Measurements from ENCODE around the gene RUFY4.

RUFY4 gene

DNA sequence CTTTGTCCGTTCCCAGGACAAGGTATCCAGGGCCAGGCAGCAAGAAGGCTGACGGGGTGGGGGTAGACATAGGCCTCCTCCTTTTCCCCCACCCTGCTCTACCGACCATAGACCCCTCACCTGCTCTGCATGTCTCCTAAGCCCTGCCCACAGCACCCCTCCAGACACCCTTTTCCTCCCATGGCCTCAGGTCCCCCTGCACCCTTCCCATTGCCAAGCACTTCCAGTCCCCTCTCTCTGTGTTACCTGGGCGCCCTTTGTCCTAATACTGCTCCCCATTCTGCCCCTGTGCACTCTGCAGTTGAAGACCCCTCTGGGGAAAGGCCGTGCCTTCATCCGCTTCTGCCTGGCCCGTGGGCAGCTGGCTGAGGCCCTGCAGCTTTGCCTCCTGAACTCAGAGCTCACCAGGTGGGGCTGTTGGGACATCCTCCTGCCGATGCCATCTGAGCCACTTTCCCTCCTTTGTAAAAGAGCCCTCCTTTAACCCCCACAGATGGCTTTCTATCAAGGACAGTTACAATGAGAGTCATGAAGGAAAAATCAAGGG, 3.5 kb downstream of the RUFY4 start:
- Histone ChIP-seq H3K4me1 (ENCODE audit: control insufficient read depth in 1 of 2, insufficient read depth in 2 of 2, low read length in 2 of 2) (peaks cover 0 to 11% of the 10 kb centered on the region in 2 donors), H3K36me3 (ENCODE audit: control insufficient read depth in 1 of 2, insufficient read depth in 2 of 2, low read length in 2 of 2) (no peaks in the 10 kb centered on the region), H3K4me3 (ENCODE audit: low read depth in 1 of 2, low read length in 2 of 2) (no peak overlapping the region)

DNA sequence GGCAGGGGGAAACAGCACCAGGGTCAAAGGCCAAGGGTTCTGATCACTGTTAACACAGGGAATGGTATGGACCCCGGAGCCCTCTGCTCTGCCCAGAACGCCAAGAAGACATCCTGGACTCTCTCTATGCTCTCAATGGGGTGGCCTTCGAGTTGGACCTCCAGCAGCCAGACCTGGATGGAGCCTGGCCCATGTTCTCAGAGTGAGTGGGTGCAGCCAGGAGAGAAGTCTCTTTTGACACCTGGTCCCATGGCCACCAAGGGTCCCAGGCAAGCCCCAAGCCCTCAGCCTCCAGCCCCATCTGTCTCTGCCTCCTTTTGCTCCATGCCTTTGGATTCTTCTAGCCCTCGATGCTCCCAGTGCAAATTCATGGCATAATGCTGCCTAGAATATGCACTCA, 4.1 kb downstream of the RUFY4 start:
- no peaks in the 10 kb centered on the region for H3K36me3 ChIP-seq (ENCODE audit: control insufficient read depth in 1 of 2, insufficient read depth in 2 of 2, low read length in 2 of 2)
- H3K27me3 ChIP-seq (ENCODE audit: control insufficient read depth in 1 of 2, insufficient read depth in 2 of 2, low read length in 2 of 2) = peaks cover 0 to 4% of the 10 kb centered on the region in 2 donors
- peaks cover 0 to 11% of the 10 kb centered on the region in 2 donors for H3K4me1 ChIP-seq (ENCODE audit: control insufficient read depth in 1 of 2, insufficient read depth in 2 of 2, low read length in 2 of 2)
- no peak overlapping the region for H3K4me3 ChIP-seq (ENCODE audit: low read depth in 1 of 2, low read length in 2 of 2)
- no peak overlapping the region for H3K9ac ChIP-seq (ENCODE audit: low read depth in 1 of 2, low read length in 2 of 2)
- no peak overlapping the region for H3K27ac ChIP-seq (ENCODE audit: low read depth, low read length)
- no peaks in the 10 kb centered on the region for H3K9me3 ChIP-seq (ENCODE audit: control insufficient read depth in 1 of 2, low read length in 2 of 2)

More for the DNA sequence above, 3.5 kb downstream of the RUFY4 start:
- Histone ChIP-seq H3K27me3 (ENCODE audit: control insufficient read depth in 1 of 2, insufficient read depth in 2 of 2, low read length in 2 of 2) (peaks cover 0 to 9% of the 10 kb centered on the region in 2 donors), H3K9me3 (ENCODE audit: control insufficient read depth in 1 of 2, low read length in 2 of 2) (no peaks in the 10 kb centered on the region), H3K27ac (ENCODE audit: low read depth, low read length) (no peak overlapping the region), H3K9ac (ENCODE audit: low read depth in 1 of 2, low read length in 2 of 2) (no peak overlapping the region)

DNA sequence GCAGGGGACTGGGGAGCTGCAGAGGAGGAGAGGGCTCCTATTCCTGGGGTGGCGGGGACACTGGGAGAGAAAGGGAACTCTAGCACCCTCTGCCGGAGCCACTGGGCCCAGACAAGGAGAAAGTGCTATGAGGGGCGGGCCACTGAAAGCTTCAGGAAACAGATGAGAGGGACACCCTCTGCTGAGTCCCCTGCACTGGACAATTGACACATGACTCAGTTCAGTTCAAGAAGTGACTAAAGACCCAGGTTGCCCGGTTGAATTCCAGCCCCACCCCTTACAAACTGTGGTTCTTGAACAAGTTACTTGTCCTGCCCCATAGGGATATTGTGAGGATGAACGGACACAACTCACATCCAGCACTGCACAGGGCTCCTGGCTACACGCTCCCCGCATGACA, 5.0 kb downstream of the RUFY4 start:
- Histone ChIP-seq H3K27me3 (ENCODE audit: control insufficient read depth in 1 of 2, insufficient read depth in 2 of 2, low read length in 2 of 2) (no peaks in the 10 kb centered on the region), H3K4me3 (ENCODE audit: low read depth in 1 of 2, low read length in 2 of 2) (no peak overlapping the region), H3K9ac (ENCODE audit: low read depth in 1 of 2, low read length in 2 of 2) (no peak overlapping the region), H3K9me3 (ENCODE audit: control insufficient read depth in 1 of 2, low read length in 2 of 2) (no peaks in the 10 kb centered on the region), H3K27ac (ENCODE audit: low read depth, low read length) (no peak overlapping the region), H3K4me1 (ENCODE audit: control insufficient read depth in 1 of 2, insufficient read depth in 2 of 2, low read length in 2 of 2) (peaks cover 0 to 4% of the 10 kb centered on the region in 2 donors), H3K36me3 (ENCODE audit: control insufficient read depth in 1 of 2, insufficient read depth in 2 of 2, low read length in 2 of 2) (no peaks in the 10 kb centered on the region)

DNA sequence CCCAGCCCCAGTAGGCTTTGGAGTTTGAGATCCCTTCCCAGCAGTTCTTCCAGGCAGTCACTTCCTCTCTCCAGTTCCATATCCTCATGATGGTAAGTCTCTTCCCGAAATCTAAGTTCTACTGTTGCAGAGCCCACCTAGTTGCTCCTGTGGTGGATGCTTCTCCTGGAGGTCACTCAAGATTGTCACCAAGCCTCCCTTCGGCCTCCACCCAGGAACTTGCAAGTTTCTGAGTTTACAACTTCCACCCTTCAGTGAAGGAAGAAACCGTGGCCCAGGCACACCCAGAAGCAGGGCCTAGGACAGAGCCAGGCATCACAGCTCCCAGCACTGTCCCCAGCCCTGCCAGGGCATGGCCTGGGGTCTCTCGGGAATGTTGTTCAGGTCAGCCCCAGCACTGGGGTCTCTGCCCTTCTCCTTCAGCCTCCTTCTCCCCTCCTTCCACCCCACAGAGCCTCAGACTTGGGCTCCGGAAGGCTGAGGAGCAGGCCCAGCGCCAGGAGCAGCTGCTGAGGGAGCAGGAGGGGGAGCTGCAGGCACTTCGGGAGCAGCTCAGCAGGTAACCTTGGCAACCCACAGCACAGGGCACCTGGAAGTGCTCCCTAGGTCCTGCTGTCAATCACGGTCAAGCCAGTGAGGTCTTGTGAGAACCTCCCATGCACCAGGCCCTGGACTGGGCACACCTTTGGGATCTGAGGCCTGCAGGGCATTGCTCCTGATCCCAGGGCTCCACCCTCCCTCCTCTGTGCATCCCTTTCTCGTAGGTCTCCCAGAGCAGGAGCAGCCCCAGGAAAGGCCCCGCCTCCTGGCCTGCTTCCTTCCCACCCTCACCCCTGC, 7.1 kb downstream of the RUFY4 start:
- Histone ChIP-seq H3K27me3 (ENCODE audit: control insufficient read depth in 1 of 2, insufficient read depth in 2 of 2, low read length in 2 of 2) (no peaks in the 10 kb centered on the region), H3K4me1 (ENCODE audit: control insufficient read depth in 1 of 2, insufficient read depth in 2 of 2, low read length in 2 of 2) (no peaks in the 10 kb centered on the region), H3K36me3 (ENCODE audit: control insufficient read depth in 1 of 2, insufficient read depth in 2 of 2, low read length in 2 of 2) (no peaks in the 10 kb centered on the region), H3K4me3 (ENCODE audit: low read depth in 1 of 2, low read length in 2 of 2) (no peak overlapping the region), H3K27ac (ENCODE audit: low read depth, low read length) (no peak overlapping the region), H3K9ac (ENCODE audit: low read depth in 1 of 2, low read length in 2 of 2) (no peak overlapping the region), H3K9me3 (ENCODE audit: control insufficient read depth in 1 of 2, low read length in 2 of 2) (no peaks in the 10 kb centered on the region)

DNA sequence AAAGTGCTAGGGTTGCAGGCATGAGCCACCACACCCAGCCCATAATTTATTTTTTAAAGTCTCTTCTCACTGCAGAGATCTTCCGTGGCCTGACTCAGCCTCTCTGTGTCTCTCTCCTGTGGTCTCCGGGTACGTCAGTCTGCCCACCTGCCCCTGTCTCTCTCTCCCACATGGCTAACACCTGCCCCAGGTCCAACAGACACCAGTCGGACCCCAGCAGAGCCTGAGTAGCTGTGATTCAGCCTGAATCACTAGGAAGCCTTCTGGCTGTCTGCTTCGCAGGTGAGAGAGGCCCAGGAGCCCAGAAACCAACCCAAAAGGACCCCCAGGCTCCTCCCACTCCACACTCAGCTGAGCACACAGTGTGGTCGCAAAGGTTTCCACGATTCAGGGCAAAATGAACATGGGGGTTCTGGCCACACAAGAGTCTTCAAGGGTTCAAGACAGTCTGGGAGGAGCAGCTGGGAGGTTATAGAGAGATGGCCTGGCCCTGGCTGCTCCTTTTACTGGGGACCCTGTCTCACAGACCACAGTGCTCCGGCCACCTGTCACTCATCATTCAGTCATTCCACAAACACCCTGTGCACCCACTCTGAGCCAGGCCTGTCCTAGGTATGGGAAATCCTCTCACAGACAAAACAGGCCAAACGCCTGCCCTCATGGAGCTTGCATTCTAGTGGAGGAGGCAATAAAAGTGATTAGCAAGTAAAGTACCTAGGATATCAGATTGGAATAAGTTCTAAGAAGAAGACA, 8.6 kb downstream of the RUFY4 start:
- Histone ChIP-seq H3K4me1 (ENCODE audit: control insufficient read depth in 1 of 2, insufficient read depth in 2 of 2, low read length in 2 of 2) (no peaks in the 10 kb centered on the region), H3K9me3 (ENCODE audit: control insufficient read depth in 1 of 2, low read length in 2 of 2) (no peaks in the 10 kb centered on the region), H3K36me3 (ENCODE audit: control insufficient read depth in 1 of 2, insufficient read depth in 2 of 2, low read length in 2 of 2) (no peaks in the 10 kb centered on the region), H3K27me3 (ENCODE audit: control insufficient read depth in 1 of 2, insufficient read depth in 2 of 2, low read length in 2 of 2) (no peaks in the 10 kb centered on the region), H3K4me3 (ENCODE audit: low read depth in 1 of 2, low read length in 2 of 2) (no peak overlapping the region), H3K9ac (ENCODE audit: low read depth in 1 of 2, low read length in 2 of 2) (no peak overlapping the region), H3K27ac (ENCODE audit: low read depth, low read length) (no peak overlapping the region)

DNA sequence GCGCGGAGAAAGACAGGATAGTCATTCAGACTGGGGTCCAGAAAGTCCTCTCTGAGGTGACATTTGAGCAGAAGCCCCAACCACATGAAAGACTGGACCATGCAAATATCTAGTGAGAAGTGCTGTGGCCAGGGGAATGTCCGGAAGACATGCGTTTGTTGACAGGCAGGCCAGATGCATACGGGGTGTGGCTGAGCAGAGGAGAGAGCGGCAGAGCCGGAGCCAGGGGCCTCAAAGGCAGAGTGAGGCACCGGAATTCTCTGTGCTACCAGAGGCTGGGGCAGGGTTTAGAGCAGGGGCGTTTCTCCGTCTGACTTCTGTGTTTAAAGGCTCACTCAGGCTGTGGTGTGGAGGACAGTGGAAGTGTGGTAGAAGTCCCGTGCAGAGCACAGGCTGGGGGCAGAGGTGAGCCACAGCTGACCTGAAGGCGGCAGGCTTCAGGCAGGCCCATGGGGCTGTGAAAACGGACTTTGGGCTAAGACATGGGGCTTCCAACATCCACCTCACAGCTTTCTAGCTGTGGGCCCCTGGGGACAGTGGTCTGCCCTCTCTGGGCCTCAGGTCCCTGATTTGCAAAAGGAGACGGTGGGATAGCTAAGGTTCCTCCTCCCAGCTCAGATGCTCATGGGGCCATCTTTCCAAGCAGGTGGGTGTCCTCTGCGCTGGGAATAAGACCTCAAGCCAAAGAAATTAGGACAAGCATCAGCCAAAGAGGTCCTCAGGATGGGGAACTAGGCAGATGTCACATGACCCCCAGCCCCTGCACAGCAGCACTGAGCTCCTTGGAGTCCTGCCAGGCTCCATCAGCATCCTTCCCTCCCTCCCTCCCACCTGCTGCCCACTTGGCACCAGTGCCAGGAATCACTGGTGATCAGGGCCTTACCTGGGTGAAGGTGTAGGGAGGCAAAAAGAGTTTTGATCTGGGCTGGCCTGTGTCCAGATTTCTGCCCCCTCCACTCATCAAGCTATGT, 11.2 kb downstream of the RUFY4 start:
- Histone ChIP-seq H3K27ac (ENCODE audit: low read depth, low read length) (no peak overlapping the region), H3K9ac (ENCODE audit: low read depth in 1 of 2, low read length in 2 of 2) (no peak overlapping the region), H3K36me3 (ENCODE audit: control insufficient read depth in 1 of 2, insufficient read depth in 2 of 2, low read length in 2 of 2) (no peaks in the 10 kb centered on the region), H3K4me1 (ENCODE audit: control insufficient read depth in 1 of 2, insufficient read depth in 2 of 2, low read length in 2 of 2) (no peaks in the 10 kb centered on the region), H3K4me3 (ENCODE audit: low read depth in 1 of 2, low read length in 2 of 2) (no peak overlapping the region), H3K27me3 (ENCODE audit: control insufficient read depth in 1 of 2, insufficient read depth in 2 of 2, low read length in 2 of 2) (no peaks in the 10 kb centered on the region), H3K9me3 (ENCODE audit: control insufficient read depth in 1 of 2, low read length in 2 of 2) (no peaks in the 10 kb centered on the region)

DNA sequence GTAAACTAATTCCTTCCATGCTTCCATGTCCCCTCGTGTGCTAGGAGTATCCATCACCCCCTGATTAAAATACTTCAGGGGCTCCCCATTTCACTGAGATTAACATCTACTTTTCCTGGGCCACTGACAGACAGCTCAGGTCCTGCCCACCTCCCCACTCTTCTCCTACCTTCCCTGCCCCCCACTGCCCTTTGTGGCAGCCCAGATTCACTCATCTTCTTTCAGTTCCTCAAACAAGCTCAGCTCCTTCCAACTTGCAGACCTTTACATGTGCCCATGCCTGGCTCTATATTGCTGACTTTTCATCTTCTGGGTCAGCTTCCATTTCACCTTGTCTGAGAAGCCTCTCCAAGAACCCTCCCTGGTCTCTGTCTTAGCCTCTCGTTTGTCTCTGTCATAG, 12.0 kb downstream of the RUFY4 start:
- Histone ChIP-seq H3K4me3 (ENCODE audit: low read depth in 1 of 2, low read length in 2 of 2) (no peak overlapping the region), H3K9ac (ENCODE audit: low read depth in 1 of 2, low read length in 2 of 2) (no peak overlapping the region), H3K27ac (ENCODE audit: low read depth, low read length) (no peak overlapping the region), H3K9me3 (ENCODE audit: control insufficient read depth in 1 of 2, low read length in 2 of 2) (no peaks in the 10 kb centered on the region), H3K4me1 (ENCODE audit: control insufficient read depth in 1 of 2, insufficient read depth in 2 of 2, low read length in 2 of 2) (no peaks in the 10 kb centered on the region), H3K27me3 (ENCODE audit: control insufficient read depth in 1 of 2, insufficient read depth in 2 of 2, low read length in 2 of 2) (no peaks in the 10 kb centered on the region), H3K36me3 (ENCODE audit: control insufficient read depth in 1 of 2, insufficient read depth in 2 of 2, low read length in 2 of 2) (no peaks in the 10 kb centered on the region)

DNA sequence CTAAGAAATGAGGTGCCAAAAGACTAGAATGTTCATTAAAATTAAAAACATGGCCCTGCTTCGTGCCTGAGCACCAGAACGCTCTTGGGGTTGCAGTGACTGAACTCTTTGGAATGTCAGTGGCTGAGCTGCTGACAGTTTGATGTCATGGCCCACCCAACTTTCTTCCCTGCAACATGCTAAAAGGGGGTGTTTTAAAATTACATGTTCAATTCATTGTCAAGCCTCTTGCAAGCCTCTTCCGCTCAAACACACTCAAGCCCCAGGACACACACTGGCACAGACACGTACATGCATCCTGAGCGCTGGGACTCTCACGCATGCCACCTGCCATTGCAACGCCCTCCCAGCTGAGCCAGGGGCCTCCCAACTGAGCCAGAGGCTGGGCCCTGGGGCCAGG, 12.6 kb downstream of the RUFY4 start:
- no peak overlapping the region for H3K9ac ChIP-seq (ENCODE audit: low read depth in 1 of 2, low read length in 2 of 2)
- H3K27ac ChIP-seq (ENCODE audit: low read depth, low read length) = no peak overlapping the region
- H3K4me1 ChIP-seq (ENCODE audit: control insufficient read depth in 1 of 2, insufficient read depth in 2 of 2, low read length in 2 of 2) = no peaks in the 10 kb centered on the region
- H3K27me3 ChIP-seq (ENCODE audit: control insufficient read depth in 1 of 2, insufficient read depth in 2 of 2, low read length in 2 of 2) = no peaks in the 10 kb centered on the region
- H3K4me3 ChIP-seq (ENCODE audit: low read depth in 1 of 2, low read length in 2 of 2) = no peak overlapping the region
- no peaks in the 10 kb centered on the region for H3K36me3 ChIP-seq (ENCODE audit: control insufficient read depth in 1 of 2, insufficient read depth in 2 of 2, low read length in 2 of 2)
- peaks cover 5 to 6% of the 10 kb centered on the region in 2 donors for H3K9me3 ChIP-seq (ENCODE audit: control insufficient read depth in 1 of 2, low read length in 2 of 2)

DNA sequence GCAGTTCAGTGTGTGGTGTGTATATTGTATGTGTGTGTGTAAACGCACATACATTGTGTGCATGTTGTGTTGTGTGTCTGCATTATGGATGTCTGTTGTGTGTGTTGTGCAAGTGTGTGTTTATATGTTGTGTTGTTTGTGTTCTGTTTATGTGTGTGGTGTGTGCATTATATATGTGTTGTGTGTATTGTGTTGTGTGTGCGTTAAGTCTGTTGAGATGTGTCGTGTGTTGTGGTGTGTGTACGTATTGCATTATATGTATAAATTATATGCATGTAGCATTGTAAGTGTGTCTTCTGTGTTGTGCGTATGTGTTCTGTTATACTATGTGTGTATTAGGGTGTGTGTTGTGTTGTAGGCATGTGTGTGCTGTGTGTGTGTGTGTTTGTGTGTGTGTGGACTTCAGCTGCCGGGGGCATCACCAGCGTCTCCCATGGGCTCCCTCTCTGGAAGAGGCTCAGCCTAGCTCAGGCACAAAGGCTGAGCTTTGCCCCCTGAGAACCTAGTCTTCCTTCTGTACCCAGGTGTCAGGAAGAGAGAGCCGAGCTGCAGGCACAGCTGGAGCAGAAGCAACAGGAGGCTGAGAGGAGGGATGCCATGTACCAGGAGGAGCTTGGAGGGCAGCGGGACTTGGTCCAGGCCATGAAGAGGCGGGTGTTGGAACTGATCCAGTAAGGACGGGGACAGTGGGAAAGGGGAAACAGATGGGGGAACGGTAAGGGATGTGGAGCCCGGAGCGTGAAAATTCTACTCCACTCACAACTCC, 13.7 kb downstream of the RUFY4 start:
- Histone ChIP-seq H3K27me3 (ENCODE audit: control insufficient read depth in 1 of 2, insufficient read depth in 2 of 2, low read length in 2 of 2) (no peaks in the 10 kb centered on the region), H3K9ac (ENCODE audit: low read depth in 1 of 2, low read length in 2 of 2) (no peak overlapping the region), H3K4me3 (ENCODE audit: low read depth in 1 of 2, low read length in 2 of 2) (no peak overlapping the region)

More for the DNA sequence above, 13.7 kb downstream of the RUFY4 start:
- Histone ChIP-seq H3K9me3 (ENCODE audit: control insufficient read depth in 1 of 2, low read length in 2 of 2) (peaks cover 5 to 7% of the 10 kb centered on the region in 2 donors), H3K36me3 (ENCODE audit: control insufficient read depth in 1 of 2, insufficient read depth in 2 of 2, low read length in 2 of 2) (no peaks in the 10 kb centered on the region), H3K27ac (ENCODE audit: low read depth, low read length) (no peak overlapping the region), H3K4me1 (ENCODE audit: control insufficient read depth in 1 of 2, insufficient read depth in 2 of 2, low read length in 2 of 2) (no peaks in the 10 kb centered on the region)

All from duodenal mucosa (tissue), 2 donors.